AG09309 (cell line): ENCODE results near the gene NR0B2.
A peak's percentile ranks its signal among the peaks of the same experiment; 100 is the strongest.

ENCODE experiments used
- DNase-seq: peaks from one replicate; pipeline ENCODE4 v3.0.0-alpha.2; 2010; ENCODE audit warnings: low read depth
- H3K4me3 ChIP-seq: 2 replicates; pipeline ENCODE4 v1.5.1; 2011; ENCODE audit warnings: mild to moderate bottlenecking, low read depth, low read length, moderate library complexity; ENCODE audit not compliant: control insufficient read depth
- CTCF ChIP-seq: IDR thresholded peaks from 2 replicates; pipeline ENCODE4 v1.5.1; 2011; ENCODE audit warnings: mild to moderate bottlenecking, low read depth, low read length, inconsistent platforms; ENCODE audit not compliant: insufficient read depth, control insufficient read depth; ENCODE audit errors: missing control alignments

The NR0B2 gene

GRCh38 chr1:26910343-26911160, 3.2 kb downstream of the NR0B2 start:
- no peak for TF ChIP-seq CTCF
- no peak for DNase-seq
- H3K4me3 ChIP-seq = no peak overlapping the region

- H3K4me3 ChIP-seq = no peak overlapping the region
- no peak for TF ChIP-seq CTCF
- DNase-seq = no peak
Measured at GRCh38 chr1:26909951-26910342, 3.8 kb downstream of the NR0B2 start.

- no peak for TF ChIP-seq CTCF
- no peak overlapping the region for H3K4me3 ChIP-seq
- peak; percentile 70 for DNase-seq
Measured at GRCh38 chr1:26907071-26907917, 6.5 kb downstream of the NR0B2 start.

DNA sequence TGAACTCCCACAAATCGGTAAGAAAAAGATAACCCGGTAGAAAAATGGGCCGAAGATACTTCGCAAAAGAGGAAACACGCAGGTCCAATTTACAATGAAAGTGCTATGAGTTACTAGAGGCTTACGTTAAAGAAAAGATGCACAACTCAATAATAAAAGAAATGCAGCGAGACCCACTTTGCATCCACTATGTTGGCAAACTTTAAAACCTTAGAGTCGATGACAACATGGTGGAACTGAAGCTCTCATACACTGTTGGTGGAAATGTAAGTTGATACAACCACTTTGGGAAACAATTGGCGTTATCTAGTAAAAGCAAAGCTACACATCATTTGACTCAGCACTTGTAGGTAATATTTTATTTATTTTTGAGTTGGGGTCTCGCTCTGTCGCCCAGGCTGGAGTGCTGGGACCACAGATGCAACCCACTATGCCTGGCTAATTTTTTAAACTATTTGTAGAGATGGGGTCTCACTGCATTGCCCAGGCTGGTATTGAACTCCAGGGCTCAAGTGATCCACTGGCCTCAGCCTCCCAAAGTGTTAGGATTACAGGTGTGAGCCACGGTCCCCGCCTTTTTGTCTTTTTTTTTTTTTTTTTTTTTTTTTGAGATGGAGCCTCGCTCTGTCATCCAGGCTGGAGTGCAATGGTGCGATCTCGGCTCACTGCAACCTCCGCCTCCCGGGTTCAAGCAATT, 12.8 kb downstream of the NR0B2 start:
- TF ChIP-seq CTCF = no peak
- peak overlapping the region; percentile 70 for H3K4me3 ChIP-seq
- DNase-seq = no peak

DNA sequence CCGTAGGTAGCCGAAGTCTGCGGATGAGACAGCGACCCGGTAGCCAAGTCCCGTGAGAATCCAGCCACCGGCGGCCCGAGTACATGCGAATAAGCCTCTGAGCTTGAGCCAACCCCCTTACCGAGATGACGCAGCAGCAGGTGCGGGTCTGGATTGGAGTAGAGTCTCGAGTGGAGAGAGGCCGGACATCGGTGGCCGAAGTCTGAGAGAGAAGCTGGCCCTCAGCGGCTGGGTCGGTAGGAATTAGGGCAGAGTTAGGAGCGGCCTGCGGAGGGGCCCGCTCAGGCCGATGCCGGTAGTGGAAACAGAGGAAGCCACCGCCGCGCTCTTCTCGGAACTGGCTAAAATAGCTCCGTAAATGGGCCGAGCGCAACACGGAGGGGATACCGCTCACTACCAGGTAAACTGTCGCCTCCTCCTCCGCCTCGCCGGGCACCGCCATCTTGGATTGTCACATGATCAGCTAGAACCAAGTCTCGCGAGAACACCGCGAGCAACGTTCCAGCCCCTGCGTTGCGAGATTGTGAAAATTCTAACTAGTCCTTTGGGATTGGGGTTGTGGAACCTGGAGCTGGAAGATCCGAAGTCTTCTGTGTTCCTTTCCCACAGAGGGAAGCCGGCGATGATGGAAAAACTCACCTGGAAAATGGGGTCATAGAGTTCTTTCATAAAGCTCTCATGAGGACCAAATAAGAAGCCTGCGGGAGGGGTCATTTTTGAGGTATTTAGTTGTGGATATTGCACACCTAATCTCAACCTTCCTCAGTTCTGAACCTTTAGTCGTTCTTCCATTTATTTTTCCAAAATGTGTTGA, 13.6 kb downstream of the NR0B2 start, which contains the start of gene GPATCH3:
GPATCH3 (minus strand) TSS at position 467 of the 814 bp plus-strand sequence; CDS start at position 442, 25 bp downstream.
- DNase-seq = peak; percentile 73
- no peak for TF ChIP-seq CTCF
- peak within 1 kb of the TSS; percentile 70 for H3K4me3 ChIP-seq
